Measurements from ENCODE around the gene TM9SF3. TPM values are rescaled to one million over a fixed set of nuclear protein-coding genes. Genes with fewer than 3 reads are reported as not detected.

Gene TM9SF3
- total RNA-seq, 6 donors from 2014 or later, result 30.4 to 112 (median 80.8) TPM

- no peak overlapping the region for H3K4me3 ChIP-seq
- H3K27me3 ChIP-seq, result no peaks in the 10 kb centered on the region
- WGBS, 2 donors, result 75 to 83% methylated on average over 3 of the region's 3 CpGs
- ATAC-seq (ENCODE audit: low FRiP score in 2 of 2) (no peak), DNase-seq (no peak)
- TF ChIP-seq CTCF (IDR thresholded peaks at IDR 0.05) (peak in 1 of 6 experiments; percentile 13), POLR2A (IDR thresholded peaks at IDR 0.05) (no peak), EP300 (IDR thresholded peaks at IDR 0.05) (no peak), POLR2AphosphoS5 (IDR thresholded peaks at IDR 0.05) (no peak)
- H3K4me1 ChIP-seq, result no peaks in the 10 kb centered on the region
- H3K36me3 ChIP-seq, result no peaks in the 10 kb centered on the region
- no peaks in the 10 kb centered on the region for H3K9me3 ChIP-seq
- no peak overlapping the region for H3K27ac ChIP-seq
Measured at GRCh38 chr10:96491303-96491702, 95.5 kb downstream of the TM9SF3 start.

GRCh38 chr10:96488161-96488935 is 98.5 kb downstream of the TM9SF3 start:
- Histone ChIP-seq H3K36me3 (no peaks in the 10 kb centered on the region), H3K27ac (no peak overlapping the region), H3K27me3 (no peaks in the 10 kb centered on the region), H3K9me3 (no peaks in the 10 kb centered on the region), H3K4me3 (no peak overlapping the region), H3K4me1 (no peaks in the 10 kb centered on the region)
- DNase-seq (peak in 1 of 2 donors; percentile 27), ATAC-seq (ENCODE audit: low FRiP score in 2 of 2) (no peak)
- 85 to 87% methylated on average over 7 to 14 of the region's 14 CpGs for WGBS, 2 donors
- no peak for TF ChIP-seq EP300 (IDR thresholded peaks at IDR 0.05)

GRCh38 chr10:96482815-96483588 is 103.8 kb downstream of the TM9SF3 start:
- Histone ChIP-seq H3K4me3 (no peak overlapping the region), H3K4me1 (no peaks in the 10 kb centered on the region), H3K9me3 (no peaks in the 10 kb centered on the region), H3K27me3 (no peaks in the 10 kb centered on the region), H3K27ac (no peak overlapping the region), H3K36me3 (no peaks in the 10 kb centered on the region)
- 62 to 69% methylated on average over 4 of the region's 4 CpGs for WGBS, 2 donors
- no peak for TF ChIP-seq CTCF (IDR thresholded peaks at IDR 0.05)
- no peak for TF ChIP-seq POLR2A (IDR thresholded peaks at IDR 0.05)
- no peak for TF ChIP-seq EP300 (IDR thresholded peaks at IDR 0.05)
- no peak for TF ChIP-seq POLR2AphosphoS5 (IDR thresholded peaks at IDR 0.05)
- ATAC-seq (ENCODE audit: low FRiP score in 2 of 2) (no peak), DNase-seq (no peak)

- H3K4me3 ChIP-seq, result no peak overlapping the region
- no peak overlapping the region for H3K27ac ChIP-seq
- no peak for TF ChIP-seq POLR2AphosphoS5 (IDR thresholded peaks at IDR 0.05)
- no peak for TF ChIP-seq POLR2A (IDR thresholded peaks at IDR 0.05)
- no peak for TF ChIP-seq EP300 (IDR thresholded peaks at IDR 0.05)
- no peak for TF ChIP-seq CTCF (IDR thresholded peaks at IDR 0.05)
- no peaks in the 10 kb centered on the region for H3K36me3 ChIP-seq
- no peak for ATAC-seq (ENCODE audit: low FRiP score in 2 of 2)
- DNase-seq, result no peak
- H3K27me3 ChIP-seq, result no peaks in the 10 kb centered on the region
- H3K9me3 ChIP-seq, result no peaks in the 10 kb centered on the region
- WGBS, 2 donors, result 69 to 75% methylated on average over 9 of the region's 9 CpGs
- H3K4me1 ChIP-seq, result no peaks in the 10 kb centered on the region
Measured at GRCh38 chr10:96478355-96478754, 108.5 kb downstream of the TM9SF3 start.

GRCh38 chr10:96473866-96474265 is 112.9 kb downstream of the TM9SF3 start:
- Histone ChIP-seq H3K4me1 (no peaks in the 10 kb centered on the region), H3K4me3 (no peak overlapping the region), H3K9me3 (no peaks in the 10 kb centered on the region), H3K27ac (no peak overlapping the region), H3K27me3 (peaks cover 0 to 3% (median 1%) of the 10 kb centered on the region in 4 donors), H3K36me3 (no peaks in the 10 kb centered on the region)
- DNase-seq (no peak), ATAC-seq (ENCODE audit: low FRiP score in 2 of 2) (no peak)
- 65 to 73% methylated on average over 9 of the region's 9 CpGs for WGBS, 2 donors
- TF ChIP-seq POLR2AphosphoS5 (IDR thresholded peaks at IDR 0.05) (no peak), POLR2A (IDR thresholded peaks at IDR 0.05) (no peak), CTCF (IDR thresholded peaks at IDR 0.05) (no peak), EP300 (IDR thresholded peaks at IDR 0.05) (no peak)
